Renal cortical epithelial cell (primary cell): ENCODE measurements around the gene FAM98B. TPM values are rescaled to one million over a fixed set of nuclear protein-coding genes. Genes with fewer than 3 reads are reported as not detected.

Experiments
- total RNA-seq: library from RNA; depleted of rRNA; stranded (reverse); fragments of >200 nt; gene quantifications from 2 replicates; pipeline ENCODE4 v1.2.3, GENCODE V29; 2014

The FAM98B gene
- total RNA-seq, 1 donor from 2014 or later, result 14.3 TPM

Other genes starting within 250 kb of the FAM98B start
- 26.2 and 36.0 TPM in 2 replicates for gene SPRED1, start 201.3 kb upstream of the FAM98B start, total RNA-seq
- 12.1 and 16.3 TPM in 2 replicates for gene RASGRP1, start 110.7 kb downstream of the FAM98B start, total RNA-seq